NCI-H1694 treated with DMSO at 0.1 percent for 48 hours (cell line): Measurements from ENCODE around the gene ZKSCAN2.

ENCODE experiments used
- DNase-seq: peaks from one replicate; lab custom pipeline; 2025; lab: John Stamatoyannopoulos, UW

ZKSCAN2 gene

GRCh38 chr16:25257470-25257955 is at the start of gene ZKSCAN2:
Gene ZKSCAN2, minus strand, starts transcription at chr16:25257845. Its CDS starts 718 bp downstream, at chr16:25257127.
- peak; percentile 37 for DNase-seq

DNA sequence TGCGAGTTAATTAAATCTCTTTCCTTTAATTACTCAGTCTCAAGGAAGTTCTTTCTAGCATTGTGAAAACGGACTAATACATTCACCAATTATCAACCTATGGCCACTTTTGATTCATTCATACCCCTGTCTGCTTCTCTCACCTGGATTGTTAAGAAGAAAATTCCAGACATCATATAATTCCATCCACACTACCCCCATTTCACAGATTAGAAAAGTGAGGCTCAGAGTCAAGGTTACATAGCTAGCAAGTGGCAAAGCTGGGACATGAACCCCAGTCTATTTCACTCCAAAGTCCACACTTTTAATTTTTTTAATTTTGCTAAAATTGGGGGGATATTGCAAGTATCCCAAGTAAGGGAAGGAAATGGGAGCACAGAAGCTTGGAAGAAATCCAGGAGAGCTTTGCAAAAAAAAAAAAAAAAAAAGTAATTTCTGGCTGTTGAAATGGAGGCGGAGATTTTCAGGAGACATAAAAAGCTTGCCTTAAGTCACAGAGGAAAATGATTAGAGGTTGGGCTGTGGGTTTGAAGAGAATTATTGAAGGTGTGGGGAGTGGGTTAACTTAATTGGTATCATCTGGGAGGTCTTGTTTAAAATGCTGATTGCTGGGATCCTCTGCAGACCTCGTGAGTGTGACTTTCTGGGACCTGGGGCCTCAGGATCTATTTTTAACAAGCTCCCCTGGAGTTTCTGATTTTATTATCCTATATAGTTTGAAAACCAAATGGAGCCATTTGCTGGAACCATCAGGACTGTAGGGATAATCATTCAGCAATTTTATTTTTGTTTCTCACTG is 42.3 kb upstream of the ZKSCAN2 start:
- no peak for DNase-seq

- DNase-seq = no peak
These were observed 40.7 kb upstream of the ZKSCAN2 start for GRCh38 chr16:25298165-25298872.

DNA sequence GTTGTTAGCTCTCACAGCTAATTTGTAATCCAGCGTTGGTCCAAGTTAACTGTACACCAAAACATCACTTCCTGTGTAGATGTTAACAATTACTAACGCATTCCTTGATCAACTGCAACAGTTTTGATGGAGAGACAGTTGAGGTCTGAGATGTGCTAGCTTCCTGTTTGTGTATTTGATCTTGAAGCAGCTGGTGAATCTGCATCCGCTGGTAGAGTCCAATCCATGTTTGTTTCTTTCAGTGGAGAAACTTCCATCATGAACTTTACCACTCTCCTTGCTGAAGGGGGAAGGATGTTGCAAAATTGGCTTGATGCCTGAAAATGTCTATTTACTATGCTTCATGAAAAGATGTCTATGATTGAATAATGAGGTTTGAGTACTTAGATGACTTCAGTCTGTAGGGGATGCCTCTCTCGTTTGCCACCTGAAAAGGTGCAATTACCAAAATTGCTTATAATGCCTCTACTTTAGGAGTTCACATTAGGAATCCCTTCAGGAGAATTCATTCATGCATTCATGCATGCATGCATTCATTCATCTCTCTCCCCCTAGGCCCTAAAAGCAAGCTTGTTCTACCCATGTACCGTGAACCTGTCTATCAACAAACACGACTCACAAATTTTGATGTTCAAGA is 39.6 kb upstream of the ZKSCAN2 start:
- no peak for DNase-seq

GRCh38 chr16:25291580-25291979 is 33.9 kb upstream of the ZKSCAN2 start:
- DNase-seq = no peak

DNA sequence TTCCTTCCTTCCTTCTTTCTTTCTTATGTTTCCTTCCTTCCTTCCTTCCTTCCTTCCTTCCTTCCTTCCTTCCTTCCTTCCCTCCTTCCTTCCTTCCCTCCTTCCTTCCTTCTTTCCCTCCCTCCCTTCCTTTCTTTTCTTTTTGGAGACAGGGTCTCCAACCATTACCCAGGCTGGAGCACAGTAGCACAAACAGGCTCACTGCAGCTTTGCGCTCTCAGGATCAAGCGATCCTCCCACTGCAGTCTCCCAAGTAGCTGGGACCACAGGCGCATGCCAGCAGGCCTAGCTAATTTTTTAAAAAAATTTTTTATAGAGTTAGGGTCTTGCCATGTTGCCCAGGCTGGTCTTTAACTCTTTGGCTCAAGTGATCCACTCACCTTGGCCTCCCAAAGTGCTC is 31.8 kb upstream of the ZKSCAN2 start:
- DNase-seq = no peak

GRCh38 chr16:25279491-25279890 is 21.8 kb upstream of the ZKSCAN2 start:
- no peak for DNase-seq

DNA sequence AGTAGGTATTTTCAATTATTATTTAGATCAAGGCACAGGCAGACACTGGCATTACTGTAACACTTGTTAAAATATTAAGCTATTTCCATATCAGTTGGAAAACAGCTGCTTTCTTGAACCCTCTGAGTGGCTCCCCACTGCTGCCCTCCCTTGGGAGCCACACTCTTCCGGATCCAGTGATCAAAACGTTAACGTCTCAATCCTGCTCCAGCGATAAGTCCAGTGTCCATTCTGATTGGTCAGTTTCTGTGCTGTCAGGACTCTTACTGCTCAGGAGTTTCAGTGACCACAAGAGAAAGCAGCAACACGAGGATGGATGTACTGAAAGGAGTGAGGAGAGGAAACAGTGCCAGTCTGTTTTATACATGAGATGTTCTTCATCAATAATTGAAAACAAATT is 13.8 kb upstream of the ZKSCAN2 start:
- no peak for DNase-seq

DNA sequence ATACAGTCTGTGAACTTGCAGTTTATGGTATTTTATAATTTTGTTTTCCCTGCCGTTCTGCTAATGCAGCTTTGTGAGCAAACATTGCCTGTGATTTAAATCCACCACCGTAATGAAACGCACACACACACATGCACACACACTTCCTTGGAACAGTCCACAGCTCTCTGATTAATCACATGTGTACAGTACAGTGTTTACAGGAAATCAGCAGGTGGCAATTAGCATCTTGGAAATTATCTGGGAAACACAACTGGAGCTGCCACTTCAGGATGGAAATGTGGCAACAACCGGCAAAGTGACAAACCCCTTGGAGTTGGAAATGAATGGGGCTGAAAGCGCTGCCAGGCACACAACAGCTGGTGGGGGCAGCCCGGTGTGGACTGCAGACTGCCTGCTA is 12.9 kb upstream of the ZKSCAN2 start:
- DNase-seq = no peak

DNA sequence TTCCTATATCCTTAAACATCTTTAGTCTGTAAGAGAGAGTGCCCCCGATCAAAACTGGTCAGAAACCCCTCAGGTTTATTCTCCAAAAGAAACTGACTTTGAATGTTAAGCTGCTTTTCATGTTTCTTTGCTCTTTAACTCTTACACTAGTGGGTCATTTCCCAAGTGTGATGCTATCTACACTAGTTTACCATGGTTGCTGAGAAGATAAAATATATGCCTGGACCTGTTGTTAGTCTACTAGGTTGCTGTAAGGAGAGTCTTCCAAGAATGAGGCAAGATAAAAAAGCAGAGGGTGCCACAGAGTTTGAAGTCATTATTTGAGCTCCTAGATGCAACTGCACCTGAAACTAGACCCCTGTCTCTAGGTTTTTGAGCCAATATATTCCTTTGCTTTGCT is 12.2 kb upstream of the ZKSCAN2 start:
- DNase-seq = no peak

GRCh38 chr16:25265968-25266367 is 8.3 kb upstream of the ZKSCAN2 start:
- no peak for DNase-seq

DNA sequence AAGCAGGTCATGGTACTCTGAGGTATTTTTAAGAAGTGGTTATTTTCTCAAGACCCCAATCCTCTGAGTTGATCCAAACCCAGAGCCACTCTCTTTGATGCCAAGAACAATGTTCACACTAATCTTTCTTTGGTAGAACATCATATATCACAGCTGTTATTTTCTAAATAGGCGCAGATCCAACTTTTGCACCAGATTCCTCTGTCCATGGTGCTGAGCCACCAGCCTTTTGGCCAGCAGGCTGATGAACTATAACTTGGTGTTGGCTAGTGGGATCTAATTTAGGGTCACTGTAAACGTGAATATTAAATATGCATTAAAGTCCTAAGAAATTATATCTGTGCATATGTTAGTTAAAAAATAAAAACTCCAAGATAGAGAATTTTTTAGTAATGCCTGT is 7.0 kb upstream of the ZKSCAN2 start:
- no peak for DNase-seq

- no peak for DNase-seq
These were observed 2.8 kb upstream of the ZKSCAN2 start for GRCh38 chr16:25260416-25260815.

DNA sequence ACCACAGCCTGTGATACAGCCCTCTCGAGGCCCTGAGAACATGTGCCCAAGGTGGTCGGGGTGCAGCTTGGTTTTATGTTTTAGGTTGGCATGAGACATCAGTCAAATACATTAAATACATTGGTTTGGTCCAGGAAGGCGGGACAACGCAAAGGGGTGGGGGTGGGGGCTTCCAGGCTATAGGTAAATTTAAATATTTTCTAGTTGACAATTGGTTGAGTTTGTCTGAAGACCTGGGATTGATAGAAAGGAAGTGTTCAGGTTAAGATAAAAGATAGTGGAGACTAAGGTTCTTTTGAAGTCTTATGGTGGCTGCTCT is 1.2 kb upstream of the ZKSCAN2 start:
- DNase-seq = no peak

GRCh38 chr16:25257956-25258860 is 563 bp upstream of the ZKSCAN2 start:
- DNase-seq = peak; percentile 87

GRCh38 chr16:25256695-25257469 is 763 bp downstream of the ZKSCAN2 start:
- DNase-seq = no peak

GRCh38 chr16:25253322-25253721 is 4.3 kb downstream of the ZKSCAN2 start:
- DNase-seq = no peak

GRCh38 chr16:25250467-25250866 is 7.2 kb downstream of the ZKSCAN2 start:
- DNase-seq = no peak

DNA sequence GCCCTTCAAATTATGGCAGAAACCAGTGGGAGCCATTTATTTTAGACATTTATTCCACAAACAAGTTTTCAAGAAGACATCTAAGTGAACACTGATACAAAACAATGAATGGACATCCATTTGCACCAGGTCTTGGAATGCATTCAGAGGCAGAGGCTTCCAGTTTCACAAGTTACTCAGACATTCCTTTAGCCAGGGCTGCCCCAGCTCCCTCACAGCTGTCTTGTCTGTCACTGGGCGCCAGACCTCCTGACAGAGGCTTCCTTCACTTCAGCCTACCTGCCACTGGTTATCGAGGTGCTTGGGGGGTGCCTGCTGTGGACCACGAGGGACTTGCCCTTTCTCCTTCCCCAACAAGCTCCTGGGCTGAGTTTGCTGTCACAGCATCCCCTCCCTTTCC is 21.7 kb downstream of the ZKSCAN2 start:
- DNase-seq = no peak

GRCh38 chr16:25228372-25228771 is 29.3 kb downstream of the ZKSCAN2 start:
- DNase-seq = no peak

DNA sequence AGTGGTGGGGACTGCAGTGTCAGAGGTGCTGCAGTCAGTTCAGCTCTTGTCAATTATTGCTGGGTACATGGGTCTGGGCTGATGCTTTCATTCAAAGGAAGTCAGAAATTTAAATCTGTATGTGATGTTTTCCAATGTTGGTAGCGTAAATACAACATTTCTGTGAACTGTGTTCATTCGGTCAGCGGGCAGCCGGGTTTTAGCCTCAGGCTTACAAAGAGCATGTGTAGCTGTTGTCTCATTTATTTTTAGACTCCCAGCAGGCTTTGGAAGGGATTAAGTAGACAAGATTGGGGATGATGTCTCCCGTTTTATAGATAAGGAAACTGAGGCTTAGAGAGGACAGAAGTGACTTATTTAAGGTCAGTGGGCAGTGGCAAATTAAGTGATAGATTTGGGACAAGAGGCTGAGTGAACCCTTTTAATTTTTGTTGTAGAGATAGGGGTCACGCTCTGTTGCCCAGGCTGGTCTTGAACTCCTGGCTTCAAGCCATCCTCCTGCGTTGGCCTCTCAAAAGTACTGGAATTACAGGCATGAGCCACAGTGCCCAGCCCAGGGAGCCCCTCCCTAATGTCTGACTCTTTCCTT is 32.8 kb downstream of the ZKSCAN2 start:
- no peak for DNase-seq
